ENCODE results near the gene HSF5. TPM values are rescaled to one million over a fixed set of nuclear protein-coding genes. Genes with fewer than 3 reads are reported as not detected.
"Not testable (repeated sequence)": the region's sequence is repeated elsewhere in the genome, so short reads cannot be mapped to it uniquely, and the experiment has no call there.

HSF5 gene
- total RNA-seq, 1 experiment from 2014 or later, result not detected

DNA sequence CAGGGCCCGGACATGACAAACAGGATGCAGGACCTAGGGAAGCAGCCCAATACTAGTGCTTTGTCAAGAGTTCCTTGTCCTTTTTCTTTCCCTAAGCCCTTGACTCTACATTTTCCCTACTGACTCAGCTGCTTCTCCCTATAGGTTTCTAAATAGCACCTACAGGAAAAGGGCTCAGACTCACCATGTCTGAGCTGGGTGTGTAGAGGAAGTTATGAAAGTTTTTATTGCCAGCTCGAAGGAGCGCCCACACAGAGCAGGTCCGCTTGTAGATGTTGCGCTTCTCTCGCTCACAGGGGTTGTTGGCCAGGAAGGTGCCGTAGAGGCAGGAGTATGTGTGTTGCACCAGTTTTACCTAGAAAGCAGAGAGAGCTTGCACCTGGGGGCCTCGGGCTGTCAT, 15.7 kb upstream of the HSF5 start:
- BruUV-seq (replicated peaks), result no TSS peak
- intact Hi-C loops (cut with micrococcal nuclease), result no loop called here
- POLR2A ChIA-PET, result no interaction called here
- H3K36me3 Mint-ChIP-seq (ENCODE audit: insufficient read depth, unreplicated experiment), result peaks cover 64% of the 10 kb centered on the region
- CTCF ChIA-PET, result no interaction called here
- no peaks in the 10 kb centered on the region for H3K27me3 Mint-ChIP-seq (ENCODE audit: insufficient read depth, unreplicated experiment)
- no peak for DNase-seq (ENCODE audit: unreplicated experiment)
- no peak overlapping the region for H3K27ac Mint-ChIP-seq (ENCODE audit: low read depth, unreplicated experiment)
- no peaks in the 10 kb centered on the region for H3K9me3 Mint-ChIP-seq (ENCODE audit: unreplicated experiment)
- no peak overlapping the region for H3K4me3 Mint-ChIP-seq (ENCODE audit: unreplicated experiment)
- H3K4me1 Mint-ChIP-seq (ENCODE audit: insufficient read depth, unreplicated experiment), result peaks cover 3% of the 10 kb centered on the region
- TF ChIP-seq, protein P1, sequence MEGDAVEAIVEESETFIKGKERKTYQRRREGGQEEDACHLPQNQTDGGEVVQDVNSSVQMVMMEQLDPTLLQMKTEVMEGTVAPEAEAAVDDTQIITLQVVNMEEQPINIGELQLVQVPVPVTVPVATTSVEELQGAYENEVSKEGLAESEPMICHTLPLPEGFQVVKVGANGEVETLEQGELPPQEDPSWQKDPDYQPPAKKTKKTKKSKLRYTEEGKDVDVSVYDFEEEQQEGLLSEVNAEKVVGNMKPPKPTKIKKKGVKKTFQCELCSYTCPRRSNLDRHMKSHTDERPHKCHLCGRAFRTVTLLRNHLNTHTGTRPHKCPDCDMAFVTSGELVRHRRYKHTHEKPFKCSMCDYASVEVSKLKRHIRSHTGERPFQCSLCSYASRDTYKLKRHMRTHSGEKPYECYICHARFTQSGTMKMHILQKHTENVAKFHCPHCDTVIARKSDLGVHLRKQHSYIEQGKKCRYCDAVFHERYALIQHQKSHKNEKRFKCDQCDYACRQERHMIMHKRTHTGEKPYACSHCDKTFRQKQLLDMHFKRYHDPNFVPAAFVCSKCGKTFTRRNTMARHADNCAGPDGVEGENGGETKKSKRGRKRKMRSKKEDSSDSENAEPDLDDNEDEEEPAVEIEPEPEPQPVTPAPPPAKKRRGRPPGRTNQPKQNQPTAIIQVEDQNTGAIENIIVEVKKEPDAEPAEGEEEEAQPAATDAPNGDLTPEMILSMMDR (IDR thresholded peaks at IDR 0.05; ENCODE audit: unreplicated experiment), result no peak

DNA sequence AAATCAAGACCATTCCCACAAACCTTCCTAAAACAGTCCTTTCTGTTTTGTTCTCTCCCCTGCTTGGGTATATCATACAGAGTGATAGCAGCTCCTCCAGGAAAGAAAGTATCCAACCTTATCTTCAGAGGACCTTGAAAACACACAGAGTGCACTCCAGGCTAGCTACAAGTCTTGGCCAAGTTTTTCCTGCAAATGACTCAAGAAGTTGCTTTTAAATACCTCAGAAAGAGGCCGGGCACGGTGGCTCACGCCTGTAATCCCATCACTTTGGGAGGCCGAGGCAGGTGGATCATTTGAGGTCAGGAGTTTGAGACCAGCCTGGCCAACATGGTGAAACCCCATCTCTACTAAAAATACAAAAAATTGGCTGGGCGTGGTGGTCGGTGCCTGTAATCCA, 14.9 kb upstream of the HSF5 start:
- H3K36me3 Mint-ChIP-seq (ENCODE audit: insufficient read depth, unreplicated experiment), result peaks cover 67% of the 10 kb centered on the region
- H3K27ac Mint-ChIP-seq (ENCODE audit: low read depth, unreplicated experiment); BruUV-seq (replicated peaks); H3K9me3 Mint-ChIP-seq (ENCODE audit: unreplicated experiment); intact Hi-C loops (cut with micrococcal nuclease); H3K4me1 Mint-ChIP-seq (ENCODE audit: insufficient read depth, unreplicated experiment); H3K27me3 Mint-ChIP-seq (ENCODE audit: insufficient read depth, unreplicated experiment); DNase-seq (ENCODE audit: unreplicated experiment); H3K4me3 Mint-ChIP-seq (ENCODE audit: unreplicated experiment): not testable (repeated sequence)
- CTCF ChIA-PET, result interaction anchor here (0.7 kb wide), 1 partner anchor 12 kb away, joined by 3 read pairs; no protein-coding TSS in a partner anchor
- POLR2A ChIA-PET, result interaction anchor here (1.0 kb wide), 1 partner anchor 9 kb away, joined by 3 read pairs; no protein-coding TSS in a partner anchor

DNA sequence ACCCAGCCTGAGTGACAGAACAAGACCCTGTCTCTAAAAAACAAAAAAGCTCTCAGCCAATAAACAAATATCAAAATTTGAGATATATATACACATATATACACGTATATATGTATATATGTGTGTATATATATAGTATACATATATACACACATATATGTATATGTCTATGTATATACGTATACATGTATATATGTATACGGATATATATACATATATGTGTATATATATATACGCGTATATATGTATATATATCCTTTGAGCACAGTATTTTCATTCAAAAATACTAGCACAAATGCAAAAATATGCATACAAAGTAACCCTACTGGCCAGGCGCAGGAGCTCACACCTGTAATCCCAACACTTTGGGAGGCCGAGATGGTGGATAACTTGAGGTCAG, 13.2 kb upstream of the HSF5 start:
- CTCF ChIA-PET, result interaction anchor here (1.4 kb wide), 1 partner anchor 184 kb away, joined by 3 read pairs; no protein-coding TSS in a partner anchor
- Mint-ChIP-seq H3K36me3 (ENCODE audit: insufficient read depth, unreplicated experiment) (peaks cover 79% of the 10 kb centered on the region), H3K4me3 (ENCODE audit: unreplicated experiment) (no peak overlapping the region), H3K9me3 (ENCODE audit: unreplicated experiment) (no peaks in the 10 kb centered on the region), H3K27me3 (ENCODE audit: insufficient read depth, unreplicated experiment) (no peaks in the 10 kb centered on the region), H3K4me1 (ENCODE audit: insufficient read depth, unreplicated experiment) (no peaks in the 10 kb centered on the region), H3K27ac (ENCODE audit: low read depth, unreplicated experiment) (no peak overlapping the region)
- intact Hi-C loops (cut with micrococcal nuclease), result no loop called here
- no TSS peak for BruUV-seq (replicated peaks)
- POLR2A ChIA-PET, result no interaction called here
- DNase-seq (ENCODE audit: unreplicated experiment), result no peak
- TF ChIP-seq, protein P1 (IDR thresholded peaks at IDR 0.05; ENCODE audit: unreplicated experiment), result no peak

DNA sequence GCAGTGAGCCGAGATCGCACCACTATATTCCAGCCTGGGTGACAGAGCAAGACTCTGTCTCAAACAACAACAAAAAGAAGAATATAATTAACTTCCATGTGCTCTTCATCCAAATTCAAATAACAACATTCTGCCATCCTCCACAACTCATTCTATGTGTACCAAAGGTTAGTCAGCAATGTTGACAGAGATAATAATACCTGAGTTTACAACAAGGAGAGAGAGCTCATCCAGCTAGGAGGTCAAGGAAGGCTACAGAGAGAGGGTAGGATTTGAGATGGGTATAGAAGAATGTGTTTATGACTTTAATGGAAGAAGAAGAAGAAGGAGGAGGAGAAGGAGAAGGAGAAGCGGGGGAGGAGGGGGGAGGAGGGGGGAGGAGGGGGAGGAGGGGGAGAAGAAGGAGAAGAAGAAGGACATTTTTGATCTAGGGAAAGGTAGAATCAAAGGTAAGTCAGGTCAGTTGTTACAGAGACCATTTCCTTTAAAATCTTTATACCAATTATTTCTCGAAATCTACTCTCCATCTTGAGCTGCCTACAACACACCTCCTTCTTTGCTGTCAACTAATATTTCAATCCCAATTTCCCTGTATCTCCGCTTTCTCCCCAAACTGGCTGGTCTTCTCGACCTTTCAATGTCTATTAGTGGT, 10.1 kb upstream of the HSF5 start:
- Mint-ChIP-seq H3K27ac (ENCODE audit: low read depth, unreplicated experiment) (no peak overlapping the region), H3K4me3 (ENCODE audit: unreplicated experiment) (no peak overlapping the region), H3K9me3 (ENCODE audit: unreplicated experiment) (no peaks in the 10 kb centered on the region), H3K27me3 (ENCODE audit: insufficient read depth, unreplicated experiment) (no peaks in the 10 kb centered on the region), H3K4me1 (ENCODE audit: insufficient read depth, unreplicated experiment) (no peaks in the 10 kb centered on the region), H3K36me3 (ENCODE audit: insufficient read depth, unreplicated experiment) (peaks cover 87% of the 10 kb centered on the region)
- no peak for DNase-seq (ENCODE audit: unreplicated experiment)
- no TSS peak for BruUV-seq (replicated peaks)
- TF ChIP-seq, protein P1 (IDR thresholded peaks at IDR 0.05; ENCODE audit: unreplicated experiment), result no peak
- CTCF ChIA-PET, result no interaction called here
- POLR2A ChIA-PET, result no interaction called here
- intact Hi-C loops (cut with micrococcal nuclease), result no loop called here

Measured in MCF 10A (cell line).